HG02973 (cell line): ENCODE data around the gene ANKRD34A.
"Not testable (repeated sequence)": the region's sequence is repeated elsewhere in the genome, so short reads cannot be mapped to it uniquely, and the experiment has no call there.

Experiments
- ATAC-seq: cut with Tn5 transposase; IDR thresholded peaks from one replicate; pipeline ENCODE4 v1.9.1; 2021; ENCODE audit warnings: moderate library complexity; ENCODE audit not compliant: unreplicated experiment

ANKRD34A gene

GRCh38 chr1:145949219-145949618 is 15.2 kb downstream of the ANKRD34A start:
- ATAC-seq: no peak

GRCh38 chr1:145947551-145947950 is 16.8 kb downstream of the ANKRD34A start:
- ATAC-seq: no peak

GRCh38 chr1:145946477-145946986 is 17.8 kb downstream of the ANKRD34A start:
- no peak for ATAC-seq

- no peak for ATAC-seq
Measured at GRCh38 chr1:145944532-145944931, 19.8 kb downstream of the ANKRD34A start.

- no peak for ATAC-seq
Measured at GRCh38 chr1:145942871-145943270, 21.5 kb downstream of the ANKRD34A start.

- ATAC-seq: no peak
Measured at GRCh38 chr1:145942405-145942804, 22.0 kb downstream of the ANKRD34A start.

GRCh38 chr1:145937436-145937835 is 26.9 kb downstream of the ANKRD34A start:
- ATAC-seq: no peak

GRCh38 chr1:145936247-145936646 is 28.1 kb downstream of the ANKRD34A start:
- no peak for ATAC-seq

- no peak for ATAC-seq
Measured at GRCh38 chr1:145935708-145936107, 28.7 kb downstream of the ANKRD34A start.

- not testable (repeated sequence) for ATAC-seq
Measured at GRCh38 chr1:145932522-145933009, 31.8 kb downstream of the ANKRD34A start.

GRCh38 chr1:145927916-145928643 is 36.3 kb downstream of the ANKRD34A start:
- ATAC-seq: no peak

GRCh38 chr1:145927063-145927886 is 37.1 kb downstream of the ANKRD34A start, which contains the start of gene RBM8A:
RBM8A (minus strand) TSS chr1:145927484; CDS start chr1:145927426, 58 bp downstream.
- ATAC-seq: peak; percentile 89

GRCh38 chr1:145926686-145927062 is 37.7 kb downstream of the ANKRD34A start:
- ATAC-seq: peak; percentile 7

- no peak for ATAC-seq
Measured at GRCh38 chr1:145922266-145922665, 42.1 kb downstream of the ANKRD34A start.

GRCh38 chr1:145920297-145920696 is 44.1 kb downstream of the ANKRD34A start:
- not testable (repeated sequence) for ATAC-seq

GRCh38 chr1:145918992-145919939 is 45.1 kb downstream of the ANKRD34A start:
- peak; percentile 68 for ATAC-seq

GRCh38 chr1:145918144-145918991 is 46.0 kb downstream of the ANKRD34A start, which contains the start of gene PEX11B:
PEX11B (minus strand) TSS chr1:145918717; CDS start chr1:145918688, 29 bp downstream.
- ATAC-seq: peak; percentile 54

GRCh38 chr1:145917595-145917994 is 46.8 kb downstream of the ANKRD34A start:
- ATAC-seq: no peak

- ATAC-seq: no peak
Measured at GRCh38 chr1:145916745-145917144, 47.6 kb downstream of the ANKRD34A start.
